ENCODE measurements around the gene LPIN1.

Gene LPIN1

DNA sequence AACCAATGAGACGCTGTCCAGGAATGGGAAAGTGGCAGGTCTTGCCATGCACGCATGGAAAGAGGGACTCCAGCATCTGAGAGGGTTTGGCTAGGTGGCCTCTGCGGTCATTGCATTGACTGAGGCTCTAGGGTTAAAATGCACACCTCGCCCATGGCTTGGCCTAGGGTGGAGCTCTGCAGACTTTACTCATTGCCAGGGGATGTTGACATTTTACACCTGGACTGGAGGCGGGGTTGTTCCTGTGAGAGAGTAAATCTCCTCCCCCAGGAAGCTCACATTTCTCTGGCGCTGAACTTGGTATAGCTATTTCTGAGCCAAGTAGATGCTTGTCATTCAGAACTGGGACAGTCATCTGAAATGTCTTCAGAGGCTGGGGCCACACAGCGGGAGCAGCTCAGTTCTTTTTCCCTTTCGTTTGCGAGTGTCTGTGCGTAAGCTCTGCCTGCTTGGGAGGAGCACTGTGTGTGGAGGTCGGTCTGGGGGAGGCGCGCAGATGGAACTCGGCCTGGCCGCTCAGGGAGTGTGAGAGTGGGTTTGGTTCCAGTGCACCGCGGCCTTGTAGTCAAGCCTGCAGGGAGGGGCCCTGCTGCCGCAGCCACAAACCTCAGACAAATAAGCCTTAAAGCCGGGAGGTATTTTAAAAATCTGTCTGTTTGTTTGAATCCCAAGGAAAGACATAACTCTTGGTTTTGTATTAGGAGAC is 76.5 kb downstream of the LPIN1 start:
- no peaks in the 10 kb centered on the region for H3K4me1 Mint-ChIP-seq
- ATAC-seq (replicated peaks; ENCODE audit: extremely low read depth, poor library complexity, severe bottlenecking), result no peak
- H3K36me3 Mint-ChIP-seq (ENCODE audit: insufficient read depth), result peaks cover 33% of the 10 kb centered on the region
- no peak overlapping the region for H3K4me3 Mint-ChIP-seq
- H3K9me3 Mint-ChIP-seq, result no peaks in the 10 kb centered on the region
- H3K27me3 Mint-ChIP-seq, result no peaks in the 10 kb centered on the region
- no peak overlapping the region for H3K27ac Mint-ChIP-seq (ENCODE audit: low read depth)
- no peak for DNase-seq (ENCODE audit: low spot score in 2 of 2)

DNA sequence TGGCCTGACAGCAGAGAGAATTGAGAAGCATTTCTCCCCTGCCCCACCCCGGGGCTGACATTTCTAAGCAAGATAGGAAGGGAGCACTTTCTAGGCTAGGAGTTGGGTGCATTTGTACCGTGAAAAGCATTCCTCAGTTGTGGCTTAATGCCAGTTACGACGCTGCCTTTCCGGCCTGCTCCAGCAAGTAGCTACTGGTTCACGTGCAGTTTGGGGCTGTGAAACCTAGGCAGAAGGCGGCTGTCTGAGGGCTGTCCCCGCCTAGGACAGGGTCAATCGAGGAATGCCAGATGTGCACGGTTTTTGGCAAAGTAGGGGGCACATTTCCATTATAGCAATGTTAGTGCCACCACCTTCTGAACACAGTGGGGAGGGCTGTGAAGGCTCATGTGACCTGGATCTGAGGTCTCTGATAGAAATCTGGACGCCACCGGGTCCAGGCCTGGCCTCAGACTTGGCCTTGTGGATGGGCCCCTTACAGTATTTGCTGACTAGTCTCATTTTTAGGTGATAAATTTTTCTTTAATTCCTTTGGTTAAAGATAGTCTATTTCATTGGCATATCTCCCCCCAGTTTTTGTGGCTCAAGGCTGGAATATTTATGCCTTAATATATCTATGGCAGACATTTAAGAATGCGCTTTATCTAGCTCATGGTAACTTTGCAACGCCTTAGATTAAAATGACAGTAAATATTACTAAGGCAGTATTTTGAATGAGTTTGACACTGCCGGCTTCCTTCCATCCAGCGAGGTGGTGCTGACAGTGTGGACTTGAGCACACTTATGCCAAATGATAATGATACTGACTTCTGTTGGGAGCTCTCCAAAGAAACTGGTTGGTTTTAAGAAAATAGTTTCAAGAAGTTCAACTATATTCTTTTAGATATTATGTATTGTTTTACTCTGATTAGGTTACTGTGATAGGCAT is 78.7 kb downstream of the LPIN1 start:
- peaks cover 9% of the 10 kb centered on the region for H3K4me1 Mint-ChIP-seq
- peaks cover 30% of the 10 kb centered on the region for H3K36me3 Mint-ChIP-seq (ENCODE audit: insufficient read depth)
- H3K27ac Mint-ChIP-seq (ENCODE audit: low read depth), result no peak overlapping the region

DNA sequence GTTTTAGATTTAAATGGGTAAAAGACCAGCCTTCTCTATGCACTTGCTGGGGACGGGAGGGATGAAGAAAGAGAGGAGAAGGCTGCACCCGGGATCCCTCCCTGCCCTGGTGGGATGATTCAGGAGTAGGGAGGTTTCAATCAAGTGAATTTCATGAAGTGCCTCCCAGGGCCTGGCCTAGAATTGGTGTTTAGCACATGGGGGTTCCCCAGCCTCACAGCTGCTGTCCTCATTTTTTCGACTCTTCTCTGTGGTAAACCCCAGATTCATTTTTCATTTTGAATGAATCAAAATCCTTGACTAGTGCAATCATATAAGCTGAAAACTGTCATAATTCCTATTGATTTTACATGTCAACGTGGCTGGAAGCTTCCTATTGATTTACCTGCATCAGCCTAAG is 81.1 kb downstream of the LPIN1 start:
- Mint-ChIP-seq H3K27me3 (no peaks in the 10 kb centered on the region), H3K27ac (ENCODE audit: low read depth) (no peak overlapping the region), H3K4me3 (no peak overlapping the region), H3K36me3 (ENCODE audit: insufficient read depth) (peaks cover 24% of the 10 kb centered on the region), H3K4me1 (peaks cover 24% of the 10 kb centered on the region), H3K9me3 (no peaks in the 10 kb centered on the region)
- DNase-seq (ENCODE audit: low spot score in 2 of 2) (no peak), ATAC-seq (replicated peaks; ENCODE audit: extremely low read depth, poor library complexity, severe bottlenecking) (no peak)

More for the DNA sequence above, 78.7 kb downstream of the LPIN1 start:
- Mint-ChIP-seq H3K27me3 (no peaks in the 10 kb centered on the region), H3K9me3 (no peaks in the 10 kb centered on the region), H3K4me3 (no peak overlapping the region)
- DNase-seq (ENCODE audit: low spot score in 2 of 2) (no peak), ATAC-seq (replicated peaks; ENCODE audit: extremely low read depth, poor library complexity, severe bottlenecking) (no peak)

DNA sequence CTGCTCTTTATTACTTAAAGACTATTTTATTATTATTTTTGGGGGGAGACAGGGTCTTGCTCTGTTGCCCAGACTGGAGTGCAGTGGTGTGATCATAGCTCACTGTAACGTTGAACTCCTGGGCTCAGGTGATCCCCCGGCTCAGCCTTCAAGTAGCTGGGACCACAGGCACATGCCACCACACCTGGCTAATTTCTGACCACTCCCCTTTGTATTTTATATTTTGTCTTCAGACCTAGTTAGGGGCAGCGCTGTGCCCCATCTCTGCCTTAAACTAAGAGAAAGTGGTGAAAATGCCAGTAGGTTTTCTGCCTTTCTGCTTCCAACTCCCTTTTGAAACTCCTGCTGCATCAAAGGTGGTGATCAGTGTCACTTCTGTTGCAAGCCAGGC is 82.5 kb downstream of the LPIN1 start:
- Mint-ChIP-seq H3K27me3 (no peaks in the 10 kb centered on the region), H3K4me1 (peaks cover 33% of the 10 kb centered on the region), H3K36me3 (ENCODE audit: insufficient read depth) (peaks cover 16% of the 10 kb centered on the region), H3K27ac (ENCODE audit: low read depth) (no peak overlapping the region), H3K9me3 (no peaks in the 10 kb centered on the region), H3K4me3 (peak overlapping the region; percentile 69)
- ATAC-seq (replicated peaks; ENCODE audit: extremely low read depth, poor library complexity, severe bottlenecking) (no peak), DNase-seq (ENCODE audit: low spot score in 2 of 2) (no peak)

DNA sequence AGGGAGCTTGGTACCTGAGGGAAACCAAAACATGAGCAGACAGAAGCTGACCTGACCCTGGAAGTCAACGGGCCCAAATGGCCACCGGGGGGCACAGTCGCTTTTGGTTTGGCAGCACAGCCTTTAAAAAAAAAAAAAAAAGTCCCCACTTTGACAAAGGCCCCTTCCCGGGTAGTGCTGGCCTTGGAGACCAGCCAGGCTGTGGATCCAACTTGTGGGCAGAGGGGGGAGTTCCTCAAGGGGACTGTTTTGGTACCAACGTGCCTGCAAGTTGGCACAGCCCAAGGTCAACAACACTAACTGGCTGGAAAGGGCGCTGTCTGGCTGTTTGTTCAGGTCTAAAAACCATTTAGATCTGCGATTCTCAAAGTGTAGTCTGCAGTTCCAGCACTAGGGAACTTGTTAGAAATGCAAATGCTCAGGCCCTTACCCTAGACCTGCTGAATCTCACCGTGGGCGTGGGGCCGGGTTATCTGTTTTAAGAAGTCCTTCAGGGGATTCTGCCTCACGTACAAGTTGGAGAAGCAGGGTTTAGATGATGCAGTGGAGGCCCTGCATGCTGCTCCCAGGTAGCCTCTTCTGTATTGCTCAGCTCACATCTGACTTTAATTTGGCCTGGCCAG is 83.0 kb downstream of the LPIN1 start:
- Mint-ChIP-seq H3K27ac (ENCODE audit: low read depth) (no peak overlapping the region), H3K36me3 (ENCODE audit: insufficient read depth) (peaks cover 16% of the 10 kb centered on the region), H3K4me3 (peak overlapping the region; percentile 69), H3K27me3 (no peaks in the 10 kb centered on the region), H3K9me3 (peaks cover 4% of the 10 kb centered on the region), H3K4me1 (peaks cover 34% of the 10 kb centered on the region)
- DNase-seq (ENCODE audit: low spot score in 2 of 2), result no peak
- peak; percentile 25 for ATAC-seq (replicated peaks; ENCODE audit: extremely low read depth, poor library complexity, severe bottlenecking)

DNA sequence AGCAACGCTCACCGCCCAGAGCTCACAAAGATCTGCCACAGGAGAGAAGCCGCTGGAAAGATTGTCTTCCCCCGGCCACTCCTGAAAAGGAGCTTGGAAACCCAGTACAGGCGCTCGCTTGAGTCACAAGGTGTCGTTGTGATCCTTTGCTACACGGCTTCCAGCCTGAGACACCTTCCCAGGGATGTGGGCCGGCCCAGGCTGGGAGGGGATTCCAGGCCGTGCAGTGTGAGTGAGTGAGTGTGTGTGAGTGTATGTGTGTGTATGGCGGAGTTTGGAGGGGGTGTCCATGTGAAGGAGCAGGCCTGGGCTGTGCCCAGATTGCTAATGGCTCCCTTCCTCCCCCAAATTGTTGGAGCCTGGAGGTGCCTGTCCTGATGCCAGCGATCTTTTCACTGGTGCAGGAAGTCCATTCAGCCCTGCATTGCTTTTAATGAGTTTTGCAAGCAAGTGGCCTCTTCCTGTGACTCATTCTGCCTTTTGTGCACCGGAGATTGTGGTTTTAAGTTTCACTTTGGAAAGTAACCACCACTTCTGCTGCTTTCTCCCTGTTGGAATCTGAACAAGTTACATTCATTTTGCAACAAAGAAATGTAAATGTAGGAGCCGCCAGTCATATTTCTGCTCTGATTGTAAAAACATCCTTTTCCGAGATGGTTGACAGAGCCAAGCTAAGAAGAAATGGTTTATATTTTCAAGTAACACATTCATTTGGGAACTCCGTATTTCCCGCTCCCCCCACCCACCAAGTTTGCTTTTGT is 83.7 kb downstream of the LPIN1 start:
- DNase-seq (ENCODE audit: low spot score in 2 of 2), result no peak
- peak overlapping the region; percentile 69 for H3K4me3 Mint-ChIP-seq
- H3K9me3 Mint-ChIP-seq, result peaks cover 9% of the 10 kb centered on the region
- H3K36me3 Mint-ChIP-seq (ENCODE audit: insufficient read depth), result peaks cover 14% of the 10 kb centered on the region
- peaks cover 34% of the 10 kb centered on the region for H3K4me1 Mint-ChIP-seq
- H3K27ac Mint-ChIP-seq (ENCODE audit: low read depth), result no peak overlapping the region
- H3K27me3 Mint-ChIP-seq, result no peaks in the 10 kb centered on the region
- peak; percentile 80 for ATAC-seq (replicated peaks; ENCODE audit: extremely low read depth, poor library complexity, severe bottlenecking)

DNA sequence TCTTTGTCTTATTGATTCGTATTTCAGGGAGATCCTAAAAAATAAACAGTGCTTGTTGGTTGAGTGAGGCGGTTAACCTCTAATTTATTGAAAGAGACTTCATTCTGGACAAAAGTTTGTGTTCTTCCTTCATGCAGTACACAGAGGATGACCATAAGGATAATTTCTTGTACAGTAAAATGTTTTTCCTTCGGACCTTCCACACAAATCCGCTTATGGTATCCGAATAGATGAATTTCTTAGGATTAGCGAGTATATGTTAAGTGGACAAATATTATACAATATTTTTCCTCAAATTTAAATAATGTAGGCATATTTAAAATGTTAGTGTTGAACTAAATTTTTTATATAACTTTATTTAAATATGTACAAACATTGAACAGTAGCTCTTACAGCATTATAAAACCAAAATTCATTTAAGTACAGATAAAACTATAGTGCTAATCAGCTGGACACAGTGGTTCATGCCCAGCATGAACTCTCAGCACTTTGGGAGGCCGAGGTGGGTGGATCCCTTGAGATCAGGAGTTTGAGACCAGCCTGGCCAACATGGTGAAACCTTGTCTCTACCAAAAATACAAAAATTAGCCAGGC is 84.4 kb downstream of the LPIN1 start:
- H3K27ac Mint-ChIP-seq (ENCODE audit: low read depth), result no peak overlapping the region
- DNase-seq (ENCODE audit: low spot score in 2 of 2) (no peak), ATAC-seq (replicated peaks; ENCODE audit: extremely low read depth, poor library complexity, severe bottlenecking) (no peak)
- H3K9me3 Mint-ChIP-seq, result peaks cover 9% of the 10 kb centered on the region
- H3K27me3 Mint-ChIP-seq, result no peaks in the 10 kb centered on the region
- H3K4me3 Mint-ChIP-seq, result peak overlapping the region; percentile 69
- H3K36me3 Mint-ChIP-seq (ENCODE audit: insufficient read depth), result peaks cover 11% of the 10 kb centered on the region
- H3K4me1 Mint-ChIP-seq, result peaks cover 34% of the 10 kb centered on the region

DNA sequence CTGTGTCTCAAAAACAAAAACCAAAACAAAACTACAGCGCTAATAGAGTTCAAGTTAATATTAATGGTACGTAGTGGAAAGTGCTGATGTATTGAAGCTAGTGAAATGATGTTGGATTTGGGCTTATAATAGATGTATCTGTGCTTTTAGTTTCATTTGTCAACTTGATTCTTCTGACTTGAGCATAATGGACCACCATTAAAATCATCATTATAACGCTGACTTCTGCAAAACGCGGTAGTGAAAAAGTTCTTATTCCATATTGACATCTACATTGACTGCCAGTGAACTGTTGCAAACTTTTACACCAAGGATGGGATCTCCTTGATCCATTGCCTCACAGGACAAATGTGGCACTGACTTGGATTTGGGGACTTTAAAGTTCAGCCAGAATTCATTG is 85.0 kb downstream of the LPIN1 start:
- Mint-ChIP-seq H3K27ac (ENCODE audit: low read depth) (no peak overlapping the region), H3K36me3 (ENCODE audit: insufficient read depth) (peaks cover 9% of the 10 kb centered on the region), H3K27me3 (no peaks in the 10 kb centered on the region), H3K4me1 (peaks cover 34% of the 10 kb centered on the region), H3K4me3 (no peak overlapping the region), H3K9me3 (peaks cover 9% of the 10 kb centered on the region)
- DNase-seq (ENCODE audit: low spot score in 2 of 2) (no peak), ATAC-seq (replicated peaks; ENCODE audit: extremely low read depth, poor library complexity, severe bottlenecking) (no peak)

DNA sequence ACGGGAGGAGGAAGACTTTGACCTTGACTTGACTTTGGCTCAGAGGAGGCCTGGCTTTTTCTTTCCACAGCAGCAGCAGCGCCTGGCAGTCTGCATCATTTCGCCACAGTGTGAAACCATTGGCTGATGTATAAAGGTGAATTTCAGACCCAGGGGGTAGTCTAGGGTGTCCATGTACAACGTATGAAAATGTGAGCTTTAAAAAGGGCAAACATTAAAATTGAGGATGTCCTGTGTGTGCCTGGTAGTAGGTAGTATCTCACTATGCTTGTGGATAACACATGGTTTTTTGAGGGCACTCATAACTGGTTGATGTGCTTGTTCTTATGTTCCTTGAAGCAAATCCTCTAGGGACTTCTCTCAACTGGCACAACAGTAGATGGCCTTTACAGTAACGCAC is 86.1 kb downstream of the LPIN1 start:
- Mint-ChIP-seq H3K4me1 (peaks cover 34% of the 10 kb centered on the region), H3K4me3 (no peak overlapping the region), H3K27ac (ENCODE audit: low read depth) (no peak overlapping the region), H3K27me3 (no peaks in the 10 kb centered on the region), H3K36me3 (ENCODE audit: insufficient read depth) (peaks cover 3% of the 10 kb centered on the region), H3K9me3 (peaks cover 9% of the 10 kb centered on the region)
- ATAC-seq (replicated peaks; ENCODE audit: extremely low read depth, poor library complexity, severe bottlenecking) (no peak), DNase-seq (ENCODE audit: low spot score in 2 of 2) (no peak)

DNA sequence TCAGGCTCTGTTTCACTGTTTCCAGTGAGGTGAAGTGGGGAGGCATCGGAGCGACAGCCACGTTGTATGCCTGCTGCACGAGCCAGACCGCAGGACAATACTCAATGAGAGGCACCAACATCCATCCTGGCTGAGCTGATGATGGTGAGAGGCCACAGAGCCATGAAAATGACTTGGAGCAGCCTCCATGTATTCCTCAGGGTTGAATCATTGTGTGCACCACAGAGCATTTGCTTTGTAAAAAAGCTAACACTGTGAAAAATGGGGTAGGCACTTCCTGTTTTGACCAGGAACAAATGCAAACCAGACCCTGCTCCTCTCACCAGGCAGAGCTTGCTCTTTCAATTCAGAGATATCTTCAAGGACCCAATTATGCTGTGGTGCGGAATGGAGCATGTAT is 87.2 kb downstream of the LPIN1 start:
- peaks cover 9% of the 10 kb centered on the region for H3K9me3 Mint-ChIP-seq

DNA sequence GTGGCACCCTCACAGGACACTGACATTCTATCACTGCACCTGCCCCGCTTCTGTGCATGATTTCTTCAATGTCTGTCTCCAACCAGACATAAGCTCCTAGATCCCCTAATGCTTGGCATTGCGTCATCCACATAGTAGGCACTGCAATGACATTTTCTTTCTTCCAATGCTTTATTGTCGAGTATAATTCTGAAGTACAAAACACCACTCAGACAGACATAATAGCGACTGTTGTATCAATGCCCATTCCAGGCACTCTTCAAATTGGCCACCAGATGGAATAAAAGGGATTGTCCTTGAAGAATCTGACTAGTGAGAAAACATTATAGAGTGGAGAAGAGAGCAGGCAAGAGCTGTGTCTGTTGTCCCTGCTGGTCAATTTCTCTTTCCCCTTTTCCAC is 89.0 kb downstream of the LPIN1 start:
- H3K4me1 Mint-ChIP-seq, result peaks cover 23% of the 10 kb centered on the region
- ATAC-seq (replicated peaks; ENCODE audit: extremely low read depth, poor library complexity, severe bottlenecking), result no peak
- no peak overlapping the region for H3K4me3 Mint-ChIP-seq
- no peaks in the 10 kb centered on the region for H3K36me3 Mint-ChIP-seq (ENCODE audit: insufficient read depth)
- H3K27me3 Mint-ChIP-seq, result peaks cover 9% of the 10 kb centered on the region
- DNase-seq (ENCODE audit: low spot score in 2 of 2), result no peak
- H3K9me3 Mint-ChIP-seq, result peaks cover 9% of the 10 kb centered on the region
- H3K27ac Mint-ChIP-seq (ENCODE audit: low read depth), result no peak overlapping the region

More for the DNA sequence above, 87.2 kb downstream of the LPIN1 start:
- ATAC-seq (replicated peaks; ENCODE audit: extremely low read depth, poor library complexity, severe bottlenecking), result no peak
- Mint-ChIP-seq H3K4me3 (no peak overlapping the region), H3K27ac (ENCODE audit: low read depth) (no peak overlapping the region), H3K4me1 (peaks cover 34% of the 10 kb centered on the region), H3K27me3 (no peaks in the 10 kb centered on the region), H3K36me3 (ENCODE audit: insufficient read depth) (no peaks in the 10 kb centered on the region)
- no peak for DNase-seq (ENCODE audit: low spot score in 2 of 2)

Data from central memory CD8-positive, alpha-beta T cell (primary cell).